ACHN (cell line): ENCODE measurements around the gene LENG9.

ENCODE experiments used
- DNase-seq: peaks from one replicate; pipeline ENCODE4 v3.0.0-alpha.2; 2015
- in situ Hi-C: cut with HindIII; loops from 2 replicates; pipeline ENCODE4 v1.10.0; 2017; ENCODE audit warnings: low sequenced_read_pairs, low pct_ligation_motif_present, low pct_unique_long_range_greater_than_20kb

Gene LENG9

GRCh38 chr19:54415901-54416673 lies 47.5 kb downstream of the LENG9 start:
- DNase-seq: no peak
- in situ Hi-C loops: no loop called here

- in situ Hi-C loops: no loop called here
- no peak for DNase-seq
These were observed 48.2 kb downstream of the LENG9 start, which contains the start of gene TTYH1 for GRCh38 chr19:54415208-54415900. Gene TTYH1, plus strand, starts transcription at chr19:54415464. Its CDS starts 89 bp downstream, at chr19:54415553.

GRCh38 chr19:54414156-54414555 lies 49.4 kb downstream of the LENG9 start:
- no peak for DNase-seq
- in situ Hi-C loops: no loop called here

GRCh38 chr19:54412877-54413276 lies 50.7 kb downstream of the LENG9 start:
- DNase-seq: no peak
- in situ Hi-C loops: no loop called here
